ENCODE measurements around the gene ADAM11. TPM values are rescaled to one million over a fixed set of nuclear protein-coding genes. Genes with fewer than 3 reads are reported as not detected.
A peak's percentile ranks its signal among the peaks of the same experiment; 100 is the strongest.

The ADAM11 gene
- total RNA-seq, 4 donors from 2014 or later: 1.5 to 2.5 (median 2.3) TPM; not detected in 1

DNA sequence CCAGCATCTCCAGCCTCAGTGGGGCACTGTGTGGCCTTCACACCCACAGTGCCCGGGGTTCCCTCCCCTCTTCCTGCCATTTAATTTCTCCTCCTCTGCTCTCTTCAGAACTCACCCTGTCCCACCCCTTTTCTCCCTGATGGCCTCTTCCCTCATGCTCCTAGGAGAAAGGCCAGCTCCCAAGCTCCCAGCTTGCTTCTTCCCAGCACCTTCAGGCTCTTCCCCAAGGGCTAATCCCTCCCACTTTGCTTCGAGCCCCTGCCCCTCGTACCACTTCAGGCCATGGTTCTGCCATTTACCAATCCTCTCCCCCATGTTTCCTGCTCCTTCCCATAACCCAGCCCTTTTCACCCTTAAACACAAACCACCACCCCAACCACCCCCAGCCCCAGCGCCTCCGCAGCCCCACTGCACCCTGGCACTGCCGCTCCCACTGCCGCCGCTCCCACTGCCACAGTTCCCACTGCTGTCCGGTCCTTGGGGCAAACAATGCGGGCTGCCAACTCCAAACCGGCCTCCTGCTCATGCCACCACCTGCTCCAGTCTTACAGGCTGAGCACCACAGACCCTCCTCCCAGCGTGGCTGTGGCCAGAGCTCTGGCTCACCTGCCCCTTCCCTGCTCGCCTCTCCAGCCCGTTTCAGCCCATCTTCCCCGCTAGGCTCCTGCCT is 28.6 kb downstream of the ADAM11 start:
- intact Hi-C loops (cut with DNase I; ENCODE audit: low total_unique reads): no loop called here
- 77 to 79% methylated on average over 15 of the region's 15 CpGs for WGBS, 2 donors
- no peak for DNase-seq (ENCODE audit: low spot score in 2 of 2)
- H3K4me3 ChIP-seq (ENCODE audit: low read depth, poor library complexity, severe bottlenecking): no peak overlapping the region
- no peak for TF ChIP-seq POLR2A (IDR thresholded peaks at IDR 0.05)
- TF ChIP-seq, protein P1, sequence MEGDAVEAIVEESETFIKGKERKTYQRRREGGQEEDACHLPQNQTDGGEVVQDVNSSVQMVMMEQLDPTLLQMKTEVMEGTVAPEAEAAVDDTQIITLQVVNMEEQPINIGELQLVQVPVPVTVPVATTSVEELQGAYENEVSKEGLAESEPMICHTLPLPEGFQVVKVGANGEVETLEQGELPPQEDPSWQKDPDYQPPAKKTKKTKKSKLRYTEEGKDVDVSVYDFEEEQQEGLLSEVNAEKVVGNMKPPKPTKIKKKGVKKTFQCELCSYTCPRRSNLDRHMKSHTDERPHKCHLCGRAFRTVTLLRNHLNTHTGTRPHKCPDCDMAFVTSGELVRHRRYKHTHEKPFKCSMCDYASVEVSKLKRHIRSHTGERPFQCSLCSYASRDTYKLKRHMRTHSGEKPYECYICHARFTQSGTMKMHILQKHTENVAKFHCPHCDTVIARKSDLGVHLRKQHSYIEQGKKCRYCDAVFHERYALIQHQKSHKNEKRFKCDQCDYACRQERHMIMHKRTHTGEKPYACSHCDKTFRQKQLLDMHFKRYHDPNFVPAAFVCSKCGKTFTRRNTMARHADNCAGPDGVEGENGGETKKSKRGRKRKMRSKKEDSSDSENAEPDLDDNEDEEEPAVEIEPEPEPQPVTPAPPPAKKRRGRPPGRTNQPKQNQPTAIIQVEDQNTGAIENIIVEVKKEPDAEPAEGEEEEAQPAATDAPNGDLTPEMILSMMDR (IDR thresholded peaks at IDR 0.05): no peak

DNA sequence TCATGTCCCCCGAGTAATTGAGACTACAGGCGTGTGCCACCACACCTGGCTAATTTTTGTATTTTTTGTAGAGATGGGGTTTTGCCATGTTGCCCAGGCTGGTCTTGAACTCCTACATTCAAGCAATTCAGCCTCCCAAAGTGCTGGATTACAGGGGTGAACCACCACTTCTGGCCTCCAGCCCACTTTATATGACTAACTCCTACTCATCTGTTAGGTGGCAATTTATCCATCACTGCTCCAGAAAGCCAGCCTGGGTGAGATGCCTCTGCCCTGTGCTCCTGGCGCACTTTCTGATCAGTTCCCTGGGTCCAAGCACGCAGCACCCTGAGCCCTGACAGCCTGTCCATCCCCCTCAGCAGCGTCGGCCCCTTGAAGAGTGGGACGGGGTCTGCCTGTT is 29.4 kb downstream of the ADAM11 start:
- TF ChIP-seq, protein P1 (IDR thresholded peaks at IDR 0.05): no peak
- no peak for TF ChIP-seq POLR2A (IDR thresholded peaks at IDR 0.05)
- no peak for DNase-seq (ENCODE audit: low spot score in 2 of 2)
- intact Hi-C loops (cut with DNase I; ENCODE audit: low total_unique reads): no loop called here
- H3K4me3 ChIP-seq (ENCODE audit: low read depth, poor library complexity, severe bottlenecking): no peak overlapping the region
- WGBS, 2 donors: 85 to 90% methylated on average over 7 of the region's 7 CpGs

DNA sequence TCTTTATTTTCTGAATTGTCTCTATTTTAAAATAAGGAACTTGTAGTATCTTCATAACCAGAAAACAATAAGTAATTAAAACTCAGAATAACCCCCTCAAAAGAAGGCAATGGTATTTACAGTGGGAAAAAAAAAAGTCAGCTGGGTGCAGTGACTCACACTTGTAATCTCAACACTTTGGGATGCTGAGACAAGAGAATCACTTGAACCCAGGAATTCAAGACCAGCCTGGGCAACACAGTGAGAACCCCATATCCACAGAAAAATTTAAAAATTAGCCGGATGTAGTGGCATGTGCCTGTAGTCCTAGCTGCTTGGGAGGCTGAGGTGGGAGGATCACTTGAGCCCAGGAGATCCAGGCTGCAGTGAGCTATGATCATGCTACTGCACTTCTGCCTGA is 33.5 kb downstream of the ADAM11 start:
- H3K4me3 ChIP-seq (ENCODE audit: low read depth, poor library complexity, severe bottlenecking): no peak overlapping the region
- TF ChIP-seq POLR2A (IDR thresholded peaks at IDR 0.05): no peak
- TF ChIP-seq, protein P1 (IDR thresholded peaks at IDR 0.05): no peak
- DNase-seq (ENCODE audit: low spot score in 2 of 2): peak in 1 of 2 donors; percentile 25
- intact Hi-C loops (cut with DNase I; ENCODE audit: low total_unique reads): no loop called here
- WGBS, 2 donors: 86 to 93% methylated on average over 1 of the region's 1 CpG

DNA sequence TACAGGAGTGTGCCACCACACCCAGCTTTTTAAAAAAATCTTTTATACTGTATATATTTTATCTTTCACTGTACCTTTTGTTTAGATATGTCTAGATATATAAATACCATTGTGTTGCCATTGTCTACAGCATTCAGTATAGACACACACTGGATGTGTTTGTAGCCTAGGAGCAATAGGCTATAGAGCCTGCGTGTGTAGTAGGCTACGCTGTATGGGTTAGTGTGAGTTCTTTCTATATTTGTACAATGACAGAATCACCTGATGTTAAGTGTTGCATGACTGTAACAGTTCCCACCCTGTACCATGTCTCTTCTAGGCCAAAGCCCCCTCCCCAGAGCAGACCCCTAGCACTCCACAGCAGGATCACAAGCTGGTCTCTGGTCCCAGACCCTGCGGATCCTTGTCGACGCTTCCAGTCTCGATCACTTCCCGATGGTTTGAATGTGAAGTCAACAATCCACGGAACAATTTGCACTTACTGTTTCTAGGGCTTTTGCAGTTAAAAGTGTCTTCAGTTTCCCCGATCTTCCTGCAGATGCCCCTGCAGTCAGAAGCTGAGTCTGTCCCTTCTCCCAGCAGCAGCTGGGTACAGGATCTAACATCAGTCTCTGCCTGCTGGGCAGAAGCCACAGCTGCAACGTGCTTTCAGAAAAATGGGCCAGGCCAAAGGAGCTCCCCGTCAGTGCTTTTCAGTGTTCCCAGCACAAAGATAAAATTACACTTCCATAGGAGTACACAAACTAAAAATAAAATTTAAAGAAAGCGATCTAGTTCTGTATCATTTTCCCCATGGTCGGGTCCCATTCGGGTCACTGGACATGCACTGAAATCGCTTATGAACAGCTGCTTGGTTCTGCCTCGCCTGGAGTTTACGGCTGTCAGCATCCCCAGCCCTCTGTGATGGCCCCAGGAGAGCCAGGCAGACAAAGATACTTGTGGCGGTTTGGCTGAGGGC is 35.4 kb downstream of the ADAM11 start:
- intact Hi-C loops (cut with DNase I; ENCODE audit: low total_unique reads): no loop called here
- WGBS, 2 donors: 72% methylated on average over 18 of the region's 18 CpGs
- DNase-seq (ENCODE audit: low spot score in 2 of 2): peak in 1 of 2 donors; percentile 76
- H3K4me3 ChIP-seq (ENCODE audit: low read depth, poor library complexity, severe bottlenecking): no peak overlapping the region
- TF ChIP-seq, protein P1 (IDR thresholded peaks at IDR 0.05): no peak
- TF ChIP-seq POLR2A (IDR thresholded peaks at IDR 0.05): no peak

DNA sequence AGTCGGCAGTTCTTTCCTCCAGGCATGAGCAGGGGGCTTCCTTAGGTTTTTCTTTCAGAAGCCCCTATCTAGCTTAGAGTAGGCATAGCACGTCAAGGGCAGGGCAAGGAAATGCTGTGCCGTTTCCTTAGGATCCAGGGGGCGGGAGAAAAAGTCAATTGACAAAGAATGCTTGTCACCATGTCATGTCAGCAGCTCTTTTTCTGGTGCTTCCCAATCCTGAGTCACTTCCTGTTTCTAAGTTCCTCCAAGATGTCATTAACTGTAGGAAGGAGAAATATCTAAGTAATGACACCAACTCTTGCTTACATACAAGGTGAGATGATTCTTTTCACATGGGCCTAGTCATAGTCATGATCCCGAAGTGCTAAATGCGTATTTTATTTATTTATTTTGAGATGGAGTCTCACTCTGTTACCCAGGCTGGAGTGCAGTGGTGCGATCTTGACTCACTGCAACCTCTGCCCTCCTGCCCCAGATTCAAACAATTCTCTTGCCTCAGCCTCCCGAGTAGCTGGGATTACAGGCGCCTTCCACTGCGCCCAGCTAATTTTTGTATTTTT is 36.1 kb downstream of the ADAM11 start:
- H3K4me3 ChIP-seq (ENCODE audit: low read depth, poor library complexity, severe bottlenecking): no peak overlapping the region
- no peak for DNase-seq (ENCODE audit: low spot score in 2 of 2)
- TF ChIP-seq, protein P1 (IDR thresholded peaks at IDR 0.05): no peak
- no peak for TF ChIP-seq POLR2A (IDR thresholded peaks at IDR 0.05)
- intact Hi-C loops (cut with DNase I; ENCODE audit: low total_unique reads): no loop called here
- WGBS, 2 donors: 50 to 53% methylated on average over 10 of the region's 10 CpGs
